SK-N-SH (cell line): ENCODE measurements around the gene ABCA6. TPM values are rescaled to one million over a fixed set of nuclear protein-coding genes. Genes with fewer than 3 reads are reported as not detected.

Experiments used
- CTCF ChIA-PET: fragments of 300-600, 350-600 bp; formaldehyde crosslinking; extraction: SDS; loops from one replicate; lab custom pipeline; 2021; lab: Yijun Ruan, JAX
- POLR2A ChIA-PET: fragments of 350-600 bp; sonication (Branson Sonifier 250); formaldehyde crosslinking; extraction: SDS; loops from one replicate; lab custom pipeline; 2020; ENCODE audit warnings: antibody characterized with exemption, inconsistent platforms; lab: Yijun Ruan, JAX
- DNase-seq: peaks from one replicate; pipeline ENCODE4 v3.0.0; 2012
- H2AFZ ChIP-seq: fragments of 200-600 bp; sonication (generic); 2 replicates; pipeline ENCODE4 v1.8.1; 2016; ENCODE audit warnings: antibody characterized with exemption, mild to moderate bottlenecking, low read depth
- H3F3A ChIP-seq: fragments of 200-600 bp; sonication (generic); replicated peaks from 2 replicates; pipeline ENCODE3; 2016; ENCODE audit warnings: antibody characterized with exemption, mild to moderate bottlenecking; ENCODE audit not compliant: insufficient read depth
- H3K27ac ChIP-seq, 2 experiments: fragments of 200-500 bp in 1 of 2; fragments of 200-600 bp in 1 of 2; sonication (Bioruptor generic) in 1 of 2; sonication (generic), shearing (Covaris generic) in 1 of 2; 2 replicates each; pipeline versions ENCODE4 v1.5.1 to v1.6.1; 2014 to 2016; ENCODE audit warnings: low read depth in 2 of 2, inconsistent platforms in 1 of 2, low read length in 1 of 2, mild to moderate bottlenecking in 1 of 2, mixed read lengths in 1 of 2
- H3K27me3 ChIP-seq: fragments of 200-600 bp; sonication (generic), shearing (Covaris generic); 2 replicates; pipeline ENCODE4 v1.6.1; 2016; ENCODE audit warnings: mixed run types; ENCODE audit not compliant: insufficient read depth
- H3K36me3 ChIP-seq, 2 experiments: fragments of 200-500 bp in 1 of 2; fragments of 200-600 bp in 1 of 2; sonication (Bioruptor generic) in 1 of 2; sonication (generic) in 1 of 2; replicated peaks in 1 of 2; 2 replicates each; pipeline versions ENCODE3 to v1.5.1; 2014 to 2016; ENCODE audit warnings: low read length in 1 of 2, mild to moderate bottlenecking in 1 of 2; ENCODE audit not compliant: insufficient read depth in 2 of 2, control insufficient read depth in 1 of 2
- H3K4me1 ChIP-seq, 2 experiments: fragments of 200-500 bp in 1 of 2; fragments of 200-600 bp in 1 of 2; sonication (Bioruptor generic) in 1 of 2; sonication (generic), shearing (Covaris generic) in 1 of 2; 2 replicates each; pipeline versions ENCODE4 v1.5.1 to v1.6.1; 2014 to 2016; ENCODE audit warnings: low read depth in 1 of 2, low read length in 1 of 2, mixed run types in 1 of 2; ENCODE audit not compliant: insufficient read depth in 2 of 2, control insufficient read depth in 1 of 2
- H3K4me2 ChIP-seq: fragments of 200-600 bp; sonication (generic), shearing (Covaris generic); 2 replicates; pipeline ENCODE4 v1.6.1; 2017; ENCODE audit warnings: mixed run types
- H3K4me3 ChIP-seq, 2 experiments: fragments of 200-500 bp in 1 of 2; fragments of 200-600 bp in 1 of 2; sonication (Bioruptor generic) in 1 of 2; sonication (generic), shearing (Covaris generic) in 1 of 2; 2 replicates each; pipeline versions ENCODE4 v1.5.1 to v1.8.1; 2014 to 2016; ENCODE audit warnings: low read depth in 2 of 2, inconsistent platforms in 1 of 2, low read length in 1 of 2, mild to moderate bottlenecking in 1 of 2, mixed read lengths in 1 of 2, moderate library complexity in 1 of 2
- H3K79me2 ChIP-seq: fragments of 200-600 bp; sonication (generic); 2 replicates; pipeline ENCODE4 v1.8.1; 2017; ENCODE audit warnings: mild to moderate bottlenecking; ENCODE audit not compliant: insufficient read depth
- H3K9ac ChIP-seq: fragments of 200-600 bp; sonication (generic); 2 replicates; pipeline ENCODE4 v1.6.1; 2017; ENCODE audit warnings: mixed run types
- H3K9me2 ChIP-seq: fragments of 200-600 bp; sonication (generic); 2 replicates; pipeline ENCODE4 v1.6.1; 2017; ENCODE audit warnings: mixed run types
- H3K9me3 ChIP-seq: fragments of 200-600 bp; sonication (generic); 2 replicates; pipeline ENCODE4 v1.6.1; 2017; ENCODE audit warnings: mixed run types, mild to moderate bottlenecking, moderate library complexity
- H4K20me1 ChIP-seq: fragments of 200-600 bp; sonication (generic); 2 replicates; pipeline ENCODE4 v1.6.1; 2017; ENCODE audit warnings: mild to moderate bottlenecking, mixed run types; ENCODE audit not compliant: insufficient read depth
- CTCF ChIP-seq: fragments of 200-600 bp; sonication (generic); IDR thresholded peaks from 2 replicates; pipeline ENCODE4 v1.6.1; 2017; ENCODE audit warnings: antibody characterized with exemption, mild to moderate bottlenecking, moderate library complexity
- ELF1 ChIP-seq: IDR thresholded peaks from 2 replicates; pipeline ENCODE4 v1.4.0; 2012
- EZH2phosphoT487 ChIP-seq: fragments of 200-600 bp; sonication (generic); IDR thresholded peaks from 2 replicates; pipeline ENCODE4 v1.6.1; 2017; ENCODE audit warnings: low read depth, mixed run types, mild to moderate bottlenecking, antibody characterized with exemption, moderate library complexity, borderline replicate concordance
- FOSL2 ChIP-seq: IDR thresholded peaks from 2 replicates; pipeline ENCODE4 v1.4.0; 2012; ENCODE audit warnings: low read depth, mild to moderate bottlenecking, moderate library complexity, borderline replicate concordance
- FOXJ3 ChIP-seq: sonication (generic); formaldehyde crosslinking; IDR thresholded peaks from 2 replicates; pipeline ENCODE4 v1.5.1; 2020; ENCODE audit warnings: mild to moderate bottlenecking, missing genetic modification reagents
- GABPA ChIP-seq: IDR thresholded peaks from 2 replicates; pipeline ENCODE4 v1.4.0; 2012; ENCODE audit warnings: low read depth, mild to moderate bottlenecking
- MEF2A ChIP-seq: IDR thresholded peaks from 2 replicates; pipeline ENCODE4 v1.4.0; 2012; ENCODE audit warnings: low read depth, borderline replicate concordance
- MXI1 ChIP-seq: IDR thresholded peaks from 2 replicates; pipeline ENCODE4 v1.6.1; 2012; ENCODE audit warnings: mild to moderate bottlenecking, low read depth, low read length, improper control_type of control experiment
- NFIC ChIP-seq: IDR thresholded peaks from 2 replicates; pipeline ENCODE4 v1.4.0; 2012; ENCODE audit warnings: borderline replicate concordance
- POLR2AphosphoS5 ChIP-seq: IDR thresholded peaks from 2 replicates; pipeline ENCODE4 v1.6.1; 2012; ENCODE audit warnings: low read depth, low read length
- RAD21 ChIP-seq: IDR thresholded peaks from 2 replicates; pipeline ENCODE4 v1.6.1; 2012; ENCODE audit warnings: mild to moderate bottlenecking, low read length
- SMC3 ChIP-seq: IDR thresholded peaks from 2 replicates; pipeline ENCODE4 v1.6.1; 2012; ENCODE audit warnings: low read depth, low read length, improper control_type of control experiment
- TAF1 ChIP-seq: IDR thresholded peaks from 2 replicates; pipeline ENCODE4 v1.6.1; 2012; ENCODE audit warnings: low read depth, mild to moderate bottlenecking, low read length, moderate library complexity, borderline replicate concordance
- TEAD4 ChIP-seq: IDR thresholded peaks from 2 replicates; pipeline ENCODE4 v1.4.0; 2012; ENCODE audit warnings: mild to moderate bottlenecking, borderline replicate concordance; ENCODE audit not compliant: insufficient read depth
- USF1 ChIP-seq: IDR thresholded peaks from 2 replicates; pipeline ENCODE4 v1.4.0; 2012; ENCODE audit warnings: low read depth, borderline replicate concordance
- USF2 ChIP-seq: fragments of 150-350 bp; IDR thresholded peaks from 2 replicates; pipeline ENCODE4 v1.6.1; 2017; ENCODE audit warnings: antibody characterized with exemption, low read length, low read depth, borderline replicate concordance
- YY1 ChIP-seq: IDR thresholded peaks from 2 replicates; pipeline ENCODE4 v1.4.0; 2012; ENCODE audit warnings: low read depth, mild to moderate bottlenecking
- ZBTB33 ChIP-seq: IDR thresholded peaks from 2 replicates; pipeline ENCODE4 v1.4.0; 2012; ENCODE audit warnings: low read depth, borderline replicate concordance
- WGBS: methylation state at CpG from one replicate; pipeline ENCODE4 v1.1.6; 2017; ENCODE audit warnings: low lambda C conversion rate; 5-methylcytosine and 5-hydroxymethylcytosine counted together
- polyA plus RNA-seq, 3 experiments: library from polyadenylated mRNA; depleted of rRNA; stranded (reverse); fragments of >200 nt; gene quantifications; 2 replicates each; pipeline ENCODE4 v1.2.3, GENCODE V29; 2012

The ABCA6 gene
- polyA plus RNA-seq, 1 of the 3 experiments (the other 2 are of a cell fraction), result 0.15 TPM

GRCh38 chr17:69175262-69175624, 33.5 kb upstream of the ABCA6 start (continued):
- TF ChIP-seq ELF1, result no peak

- H3K9ac ChIP-seq, result no peak overlapping the region
- no peaks in the 10 kb centered on the region for H3K27me3 ChIP-seq
- WGBS, result 37% methylated on average over 2 of the region's 2 CpGs
- peaks cover 0 to 13% of the 10 kb centered on the region in 2 experiments; a peak in 2 of 4 replicates for H3K4me1 ChIP-seq
- CTCF ChIA-PET, result no interaction called here
- peaks cover 10% of the 10 kb centered on the region for H3F3A ChIP-seq
- H2AFZ ChIP-seq, result peak overlapping the region; percentile 1; the same call in 1 of the 2 replicates
- POLR2A ChIA-PET, result no interaction called here
- H3K36me3 ChIP-seq, result no peaks in the 10 kb centered on the region
- H3K4me2 ChIP-seq, result no peak overlapping the region
- TF ChIP-seq SMC3 (no peak), MXI1 (no peak), USF2 (no peak), FOSL2 (no peak), USF1 (no peak), EZH2phosphoT487 (no peak), RAD21 (no peak), ELF1 (no peak), POLR2AphosphoS5 (no peak), MEF2A (no peak), GABPA (no peak), CTCF (no peak), TAF1 (no peak), YY1 (no peak), NFIC (no peak), FOXJ3 (CRISPR knock-in tag) (no peak), TEAD4 (no peak), ZBTB33 (no peak)
- no peak overlapping the region for H3K27ac ChIP-seq
- H3K79me2 ChIP-seq, result no peaks in the 10 kb centered on the region
- H3K4me3 ChIP-seq, result no peak overlapping the region
- no peaks in the 10 kb centered on the region for H4K20me1 ChIP-seq
- no peak for DNase-seq
- H3K9me3 ChIP-seq, result no peaks in the 10 kb centered on the region
- H3K9me2 ChIP-seq, result no peaks in the 10 kb centered on the region
Measured at GRCh38 chr17:69173118-69173517, 31.4 kb upstream of the ABCA6 start.
